Lung (tissue), 12 donors: ENCODE results near the gene NT5DC4. TPM values are rescaled to one million over a fixed set of nuclear protein-coding genes. Genes with fewer than 3 reads are reported as not detected.

ENCODE experiments used
- ATAC-seq: fragments of 200-7000 bp; cut with Tn5 transposase; one replicate; pipeline ENCODE4 v1.9.1; 2020; ENCODE audit warnings: moderate number of reproducible peaks; ENCODE audit not compliant: insufficient read depth, low FRiP score
- DNase-seq, 3 donors: peaks; one replicate each; pipeline ENCODE4 v3.0.0-alpha.2; 2013 to 2017
- H3K27ac ChIP-seq, 2 donors: one replicate each; pipeline ENCODE4 v1.5.1; 2013; ENCODE audit warnings: mild to moderate bottlenecking in 2 of 2, moderate library complexity in 2 of 2, control low read depth in 1 of 2, inconsistent platforms in 1 of 2, low read depth in 1 of 2, low read length in 1 of 2
- H3K27me3 ChIP-seq, 3 donors: one replicate each; pipeline ENCODE4 v1.5.1; 2013; ENCODE audit warnings: low read length in 2 of 3; ENCODE audit not compliant: control insufficient read depth in 3 of 3, insufficient read depth in 3 of 3
- H3K36me3 ChIP-seq, 4 donors: one replicate each; pipeline ENCODE4 v1.5.1; 2013; ENCODE audit warnings: low read length in 4 of 4, mild to moderate bottlenecking in 1 of 4, moderate library complexity in 1 of 4; ENCODE audit not compliant: control insufficient read depth in 4 of 4, insufficient read depth in 4 of 4
- H3K4me1 ChIP-seq, 5 donors: one replicate each; pipeline ENCODE4 v1.5.1; 2013; ENCODE audit warnings: low read length in 5 of 5, mild to moderate bottlenecking in 2 of 5, moderate library complexity in 1 of 5; ENCODE audit not compliant: control insufficient read depth in 5 of 5, insufficient read depth in 5 of 5
- H3K4me3 ChIP-seq: one replicate; pipeline ENCODE4 v1.5.1; 2013; ENCODE audit warnings: mild to moderate bottlenecking, control low read depth, moderate library complexity
- H3K9ac ChIP-seq, 2 donors: one replicate each; pipeline ENCODE4 v1.5.1; 2013; ENCODE audit warnings: low read length in 2 of 2, control low read depth in 1 of 2; ENCODE audit not compliant: insufficient read depth in 1 of 2
- H3K9me3 ChIP-seq, 4 donors: one replicate each; pipeline ENCODE4 v1.5.1; 2013; ENCODE audit warnings: low read length in 3 of 4, mild to moderate bottlenecking in 1 of 4, moderate library complexity in 1 of 4; ENCODE audit not compliant: control insufficient read depth in 4 of 4, insufficient read depth in 3 of 4
- CTCF ChIP-seq: IDR thresholded peaks from 2 replicates; pipeline ENCODE4 v1.5.1; 2012; ENCODE audit warnings: mild to moderate bottlenecking; ENCODE audit errors: control extremely low read depth, extremely low read depth
- WGBS, 2 donors: extraction: QIAGEN DNeasy Blood & Tissue Kit; methylation state at CpG; one replicate each; pipeline ENCODE4 v1.1.7; 2013; 5-methylcytosine and 5-hydroxymethylcytosine counted together
- polyA plus RNA-seq, 2 donors: library from polyadenylated mRNA; stranded (reverse); fragments of 200-250 nt; gene quantifications; one replicate each; pipeline ENCODE4 v1.2.1, GENCODE V29; 2013
- total RNA-seq, 2 donors: library from RNA; depleted of rRNA in 1 of 2; stranded (reverse); fragments of >200 nt in 1 of 2; gene quantifications; one replicate each; pipeline ENCODE4 v1.2.1, GENCODE V29; 2014 to 2021
- donor health status: control.
- donor health status: control.
- donor health status: Bipolar disorder and iron deficiency.
- donor health status: healthy.
- donor health status: DM: yes; HTN: yes; CAD: no.

NT5DC4 gene
- total and polyA plus RNA-seq, 4 donors, result 0.09 to 0.83 (median 0.53) TPM

- TF ChIP-seq CTCF, result no peak
- Histone ChIP-seq H3K9ac (no peak overlapping the region), H3K9me3 (no peaks in the 10 kb centered on the region), H3K27me3 (no peaks in the 10 kb centered on the region), H3K36me3 (no peaks in the 10 kb centered on the region), H3K27ac (no peak overlapping the region), H3K4me1 (no peaks in the 10 kb centered on the region), H3K4me3 (no peak overlapping the region)
- 90 to 92% methylated on average over 3 of the region's 3 CpGs for WGBS, 2 donors
- DNase-seq, result no peak
- ATAC-seq, result no peak
Observed at GRCh38 chr2:112712465-112712864, 8.4 kb upstream of the NT5DC4 start.

GRCh38 chr2:112712903-112713584, 7.8 kb upstream of the NT5DC4 start:
- ATAC-seq, result no peak
- DNase-seq, result no peak
- no peak overlapping the region for H3K9ac ChIP-seq
- H3K9me3 ChIP-seq, result no peaks in the 10 kb centered on the region
- H3K27me3 ChIP-seq, result no peaks in the 10 kb centered on the region
- no peaks in the 10 kb centered on the region for H3K4me1 ChIP-seq
- no peak overlapping the region for H3K27ac ChIP-seq
- no peaks in the 10 kb centered on the region for H3K36me3 ChIP-seq
- no peak overlapping the region for H3K4me3 ChIP-seq
- 69 to 73% methylated on average over 17 of the region's 17 CpGs for WGBS, 2 donors
- TF ChIP-seq CTCF, result no peak

- Histone ChIP-seq H3K27me3 (no peaks in the 10 kb centered on the region), H3K9ac (no peak overlapping the region), H3K9me3 (no peaks in the 10 kb centered on the region), H3K4me1 (no peaks in the 10 kb centered on the region), H3K4me3 (no peak overlapping the region), H3K27ac (no peak overlapping the region), H3K36me3 (no peaks in the 10 kb centered on the region)
- 65 to 76% methylated on average over 7 of the region's 7 CpGs for WGBS, 2 donors
- TF ChIP-seq CTCF, result no peak
- ATAC-seq (no peak), DNase-seq (no peak)
Observed at GRCh38 chr2:112713585-112713925, 7.3 kb upstream of the NT5DC4 start.

- no peak overlapping the region for H3K9ac ChIP-seq
- H3K4me1 ChIP-seq, result no peaks in the 10 kb centered on the region
- no peaks in the 10 kb centered on the region for H3K27me3 ChIP-seq
- ATAC-seq (no peak), DNase-seq (no peak)
- no peak overlapping the region for H3K27ac ChIP-seq
- no peak overlapping the region for H3K4me3 ChIP-seq
- TF ChIP-seq CTCF, result no peak
- H3K36me3 ChIP-seq, result no peaks in the 10 kb centered on the region
- 93 to 95% methylated on average over 7 of the region's 7 CpGs for WGBS, 2 donors
- no peaks in the 10 kb centered on the region for H3K9me3 ChIP-seq
Observed at GRCh38 chr2:112713926-112714325, 6.9 kb upstream of the NT5DC4 start.
